Measurements from ENCODE around the gene TRPM3.
"Not testable (repeated sequence)": the region's sequence is repeated elsewhere in the genome, so short reads cannot be mapped to it uniquely, and the experiment has no call there.

TRPM3 gene

DNA sequence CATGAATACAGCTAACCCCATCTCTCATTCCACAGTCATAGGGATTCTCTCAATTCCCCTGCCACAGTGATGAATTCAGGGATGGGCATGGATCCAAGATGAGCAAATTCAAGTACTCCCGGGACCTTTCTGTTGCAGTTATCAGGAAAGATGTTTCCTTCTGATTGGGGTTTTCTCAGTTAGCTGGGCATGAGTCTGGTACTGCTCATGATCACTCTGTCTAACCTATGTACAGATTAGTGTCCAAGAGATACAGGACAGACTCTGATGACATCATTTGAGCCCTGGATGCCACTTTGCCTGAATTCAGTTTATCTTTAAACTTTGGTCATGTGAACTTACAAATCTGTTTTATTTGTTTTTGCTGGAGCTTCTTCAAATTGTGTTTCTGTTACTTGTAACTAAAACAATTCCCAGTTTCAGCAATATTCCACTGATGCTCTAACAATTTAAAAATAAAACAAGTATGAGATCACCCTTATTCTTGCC, 449.2 kb downstream of the TRPM3 start:
- H3K27me3 Mint-ChIP-seq (ENCODE audit: low read depth), result no peaks in the 10 kb centered on the region
- no peaks in the 10 kb centered on the region for H3K36me3 Mint-ChIP-seq (ENCODE audit: low read depth)
- no peaks in the 10 kb centered on the region for H3K9me3 Mint-ChIP-seq
- TF ChIP-seq, protein P1, sequence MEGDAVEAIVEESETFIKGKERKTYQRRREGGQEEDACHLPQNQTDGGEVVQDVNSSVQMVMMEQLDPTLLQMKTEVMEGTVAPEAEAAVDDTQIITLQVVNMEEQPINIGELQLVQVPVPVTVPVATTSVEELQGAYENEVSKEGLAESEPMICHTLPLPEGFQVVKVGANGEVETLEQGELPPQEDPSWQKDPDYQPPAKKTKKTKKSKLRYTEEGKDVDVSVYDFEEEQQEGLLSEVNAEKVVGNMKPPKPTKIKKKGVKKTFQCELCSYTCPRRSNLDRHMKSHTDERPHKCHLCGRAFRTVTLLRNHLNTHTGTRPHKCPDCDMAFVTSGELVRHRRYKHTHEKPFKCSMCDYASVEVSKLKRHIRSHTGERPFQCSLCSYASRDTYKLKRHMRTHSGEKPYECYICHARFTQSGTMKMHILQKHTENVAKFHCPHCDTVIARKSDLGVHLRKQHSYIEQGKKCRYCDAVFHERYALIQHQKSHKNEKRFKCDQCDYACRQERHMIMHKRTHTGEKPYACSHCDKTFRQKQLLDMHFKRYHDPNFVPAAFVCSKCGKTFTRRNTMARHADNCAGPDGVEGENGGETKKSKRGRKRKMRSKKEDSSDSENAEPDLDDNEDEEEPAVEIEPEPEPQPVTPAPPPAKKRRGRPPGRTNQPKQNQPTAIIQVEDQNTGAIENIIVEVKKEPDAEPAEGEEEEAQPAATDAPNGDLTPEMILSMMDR (IDR thresholded peaks at IDR 0.05; ENCODE audit: unreplicated experiment in 3 of 3), result no peak
- H3K4me1 Mint-ChIP-seq, result peaks cover 10% of the 10 kb centered on the region
- H3K27ac Mint-ChIP-seq, result no peak overlapping the region
- no peak overlapping the region for H3K4me3 Mint-ChIP-seq

GRCh38 chr9:70668751-70669150, 452.7 kb downstream of the TRPM3 start:
- Mint-ChIP-seq H3K9me3 (no peaks in the 10 kb centered on the region), H3K36me3 (ENCODE audit: low read depth) (no peaks in the 10 kb centered on the region), H3K27ac (no peak overlapping the region), H3K4me1 (no peaks in the 10 kb centered on the region), H3K4me3 (no peak overlapping the region), H3K27me3 (ENCODE audit: low read depth) (no peaks in the 10 kb centered on the region)
- TF ChIP-seq, protein P1 (IDR thresholded peaks at IDR 0.05; ENCODE audit: unreplicated experiment in 3 of 3), result no peak

- TF ChIP-seq, protein P1 (IDR thresholded peaks at IDR 0.05; ENCODE audit: unreplicated experiment in 3 of 3), result no peak
- Mint-ChIP-seq H3K4me3 (no peak overlapping the region), H3K9me3 (peaks cover 38% of the 10 kb centered on the region), H3K4me1 (no peaks in the 10 kb centered on the region), H3K27me3 (ENCODE audit: low read depth) (no peaks in the 10 kb centered on the region), H3K36me3 (ENCODE audit: low read depth) (peaks cover 7% of the 10 kb centered on the region), H3K27ac (no peak overlapping the region)
Observed at GRCh38 chr9:70658765-70659164, 462.7 kb downstream of the TRPM3 start.

DNA sequence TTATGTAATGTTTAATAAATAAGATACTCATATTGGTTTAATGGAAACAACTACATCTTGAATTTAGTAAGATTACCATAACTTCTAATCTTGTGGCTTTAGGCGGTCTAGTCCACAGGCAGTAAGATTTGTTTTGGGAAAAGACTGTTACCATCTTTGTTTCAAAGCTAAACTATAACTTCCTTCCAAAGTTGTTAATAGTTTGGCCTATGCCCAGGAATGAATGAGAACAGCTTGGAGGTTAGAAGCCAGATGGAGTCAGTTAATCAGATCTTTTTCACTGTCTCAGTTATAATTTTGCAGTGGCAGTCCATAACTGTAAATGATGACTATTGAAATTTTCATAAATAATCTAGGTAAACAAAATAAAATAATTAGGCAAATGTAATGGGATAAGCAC, 465.1 kb downstream of the TRPM3 start:
- H3K36me3 Mint-ChIP-seq (ENCODE audit: low read depth), result peaks cover 7% of the 10 kb centered on the region
- H3K4me1 Mint-ChIP-seq, result no peaks in the 10 kb centered on the region
- no peak overlapping the region for H3K27ac Mint-ChIP-seq
- peaks cover 26% of the 10 kb centered on the region for H3K9me3 Mint-ChIP-seq
- H3K27me3 Mint-ChIP-seq (ENCODE audit: low read depth), result no peaks in the 10 kb centered on the region
- TF ChIP-seq, protein P1 (IDR thresholded peaks at IDR 0.05; ENCODE audit: unreplicated experiment in 3 of 3), result no peak
- H3K4me3 Mint-ChIP-seq, result no peak overlapping the region

- H3K36me3 Mint-ChIP-seq (ENCODE audit: low read depth), result peaks cover 12% of the 10 kb centered on the region
- TF ChIP-seq, protein P1 (IDR thresholded peaks at IDR 0.05; ENCODE audit: unreplicated experiment in 3 of 3), result no peak
Observed at GRCh38 chr9:70654144-70654543, 467.3 kb downstream of the TRPM3 start.

DNA sequence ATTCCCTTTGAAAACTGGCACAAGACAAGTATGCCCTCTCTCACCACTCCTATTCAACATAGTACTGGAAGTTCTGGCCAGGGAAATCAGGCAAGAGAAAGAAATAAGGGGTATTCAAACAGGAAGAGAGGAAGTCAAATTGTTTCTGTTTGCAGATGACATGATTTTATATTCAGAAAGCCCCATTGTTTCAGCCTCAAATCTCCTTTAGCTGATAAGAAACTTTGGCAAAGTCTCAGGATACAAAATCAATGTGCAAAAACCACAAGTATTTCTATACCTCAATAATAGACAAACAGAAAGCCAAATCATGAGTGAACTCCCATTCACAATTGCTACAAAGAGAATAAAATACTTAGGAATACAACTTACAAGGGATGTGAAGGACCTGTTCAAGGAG, 476.8 kb downstream of the TRPM3 start:
- not testable (repeated sequence) for H3K27me3 Mint-ChIP-seq (ENCODE audit: low read depth); H3K4me3 Mint-ChIP-seq; H3K27ac Mint-ChIP-seq; H3K36me3 Mint-ChIP-seq (ENCODE audit: low read depth)
- Mint-ChIP-seq H3K9me3 (peaks cover 25% of the 10 kb centered on the region), H3K4me1 (peaks cover 14% of the 10 kb centered on the region)

More at GRCh38 chr9:70654144-70654543, 467.3 kb downstream of the TRPM3 start:
- Mint-ChIP-seq H3K9me3 (peaks cover 21% of the 10 kb centered on the region), H3K4me1 (no peaks in the 10 kb centered on the region), H3K27ac (no peak overlapping the region), H3K4me3 (no peak overlapping the region), H3K27me3 (ENCODE audit: low read depth) (no peaks in the 10 kb centered on the region)

Data from nephron (organoid).